Hepatocyte (in vitro differentiated cells): ENCODE data around the gene WDR74. TPM values are rescaled to one million over a fixed set of nuclear protein-coding genes. Genes with fewer than 3 reads are reported as not detected.

Experiments used
- DNase-seq: peaks from one replicate; pipeline ENCODE4 v3.0.0-alpha.2; 2016; ENCODE audit warnings: low spot score
- H2AFZ ChIP-seq: fragments of 200-600 bp; sonication (generic); 2 replicates; pipeline ENCODE4 v1.6.0; 2016; ENCODE audit warnings: antibody characterized with exemption, mild to moderate bottlenecking
- H3K27ac ChIP-seq: fragments of 200-600 bp; sonication (generic); 2 replicates; pipeline ENCODE4 v1.5.1; 2016; ENCODE audit warnings: mild to moderate bottlenecking
- H3K27me3 ChIP-seq: fragments of 200-600 bp; sonication (generic); 2 replicates; pipeline ENCODE4 v1.6.1; 2016
- H3K36me3 ChIP-seq: fragments of 200-600 bp; sonication (generic); replicated peaks from 2 replicates; pipeline ENCODE4 v1.5.1; 2016; ENCODE audit warnings: low read depth; ENCODE audit not compliant: insufficient read depth
- H3K4me1 ChIP-seq: fragments of 200-600 bp; sonication (generic); 2 replicates; pipeline ENCODE4 v1.5.1; 2016; ENCODE audit warnings: mild to moderate bottlenecking, moderate library complexity; ENCODE audit not compliant: insufficient read depth
- H3K4me2 ChIP-seq: fragments of 200-600 bp; sonication (generic); 2 replicates; pipeline ENCODE4 v1.6.0; 2016
- H3K4me3 ChIP-seq: fragments of 200-600 bp; sonication (generic); 2 replicates; pipeline ENCODE4 v1.5.1; 2016; ENCODE audit warnings: mild to moderate bottlenecking
- H3K79me2 ChIP-seq: fragments of 200-600 bp; sonication (generic); 2 replicates; pipeline ENCODE4 v1.6.0; 2017; ENCODE audit warnings: mild to moderate bottlenecking
- H3K9me2 ChIP-seq: fragments of 200-600 bp; sonication (generic); replicated peaks from 2 replicates; pipeline ENCODE4 v1.6.0; 2017; ENCODE audit warnings: mild to moderate bottlenecking; ENCODE audit not compliant: insufficient read depth
- H3K9me3 ChIP-seq: fragments of 200-600 bp; sonication (generic); 2 replicates; pipeline ENCODE4 v1.5.1; 2016; ENCODE audit warnings: low read depth, mild to moderate bottlenecking
- H4K20me1 ChIP-seq: fragments of 200-600 bp; sonication (generic); 2 replicates; pipeline ENCODE4 v1.6.0; 2016; ENCODE audit warnings: mild to moderate bottlenecking; ENCODE audit not compliant: insufficient read depth, poor library complexity, severe bottlenecking
- CTCF ChIP-seq: fragments of 200-600 bp; sonication (generic); IDR thresholded peaks from 2 replicates; pipeline ENCODE4 v1.5.1; 2016; ENCODE audit warnings: antibody characterized with exemption, mild to moderate bottlenecking; ENCODE audit not compliant: poor library complexity
- EZH2 ChIP-seq: fragments of 200-600 bp; sonication (generic); IDR thresholded peaks from 2 replicates; pipeline ENCODE4 v1.6.1; 2016; ENCODE audit warnings: antibody characterized with exemption, mild to moderate bottlenecking, borderline replicate concordance
- EZH2phosphoT487 ChIP-seq: fragments of 200-600 bp; sonication (generic); IDR thresholded peaks from one replicate; pipeline ENCODE4 v1.6.1; 2018; ENCODE audit warnings: antibody characterized with exemption, mild to moderate bottlenecking, low read depth, moderate library complexity; ENCODE audit not compliant: unreplicated experiment, severe bottlenecking
- WGBS: methylation state at CpG from one replicate; pipeline ENCODE4 v1.1.6; 2016; ENCODE audit warnings: low lambda C conversion rate; ENCODE audit errors: missing lambda C conversion rate; 5-methylcytosine and 5-hydroxymethylcytosine counted together
- polyA plus RNA-seq: library from polyadenylated mRNA; unstranded; fragments of >200 nt; fragmentation: Nextera tagmentation; extraction: Ambion mirVana; gene quantifications from 2 replicates; pipeline ENCODE4 v1.2.1, GENCODE V29; 2016
- total RNA-seq: library from RNA; depleted of rRNA; stranded (reverse); fragments of >200 nt; gene quantifications from 2 replicates; pipeline ENCODE4 v1.2.3, GENCODE V29; 2014

The WDR74 gene
- total and polyA plus RNA-seq, 2 experiments from 2014 or later, result 30.9 to 34.1 TPM

DNA sequence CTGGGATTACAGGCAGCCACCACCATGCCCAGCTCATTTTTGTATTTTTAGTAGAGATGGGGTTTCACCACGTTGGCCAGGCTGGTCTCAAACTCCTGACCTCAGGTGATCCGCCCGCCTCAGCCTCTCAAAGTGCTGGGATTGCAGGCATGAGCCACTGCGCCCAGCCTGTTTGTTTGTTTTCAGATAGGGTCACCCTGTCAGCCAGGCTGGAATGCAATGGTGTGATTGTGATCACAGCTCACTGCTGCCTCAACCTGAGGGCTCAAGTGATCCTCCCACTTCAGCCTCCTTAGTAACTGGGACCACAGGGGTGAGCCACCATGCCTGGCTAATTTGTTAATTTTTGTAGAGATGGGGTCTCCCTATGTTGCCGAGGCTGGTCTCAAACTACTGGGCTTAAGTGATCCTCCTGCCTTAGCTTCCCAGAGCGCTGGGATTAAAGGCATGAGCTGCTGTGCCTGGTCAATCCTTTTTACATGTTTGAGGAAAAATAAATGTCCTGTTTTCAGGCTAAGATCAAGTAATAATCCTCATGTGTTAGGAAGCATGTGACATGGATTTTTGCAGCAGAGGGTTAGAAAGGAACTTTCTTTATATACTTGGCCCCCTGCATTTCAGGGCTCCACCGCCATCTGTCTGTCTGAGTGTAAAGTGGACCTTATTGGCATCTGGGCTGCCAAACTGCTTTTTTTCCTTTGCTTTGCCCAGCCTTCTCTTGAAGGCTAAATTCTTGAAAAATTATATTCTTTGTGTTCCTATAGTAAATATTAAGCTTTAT lies 36.5 kb upstream of the WDR74 start:
- no peaks in the 10 kb centered on the region for H3K36me3 ChIP-seq
- DNase-seq, result no peak
- H2AFZ ChIP-seq, result no peak overlapping the region
- H3K79me2 ChIP-seq, result peaks cover 27% of the 10 kb centered on the region
- TF ChIP-seq CTCF (no peak), EZH2 (no peak), EZH2phosphoT487 (no peak)
- no peaks in the 10 kb centered on the region for H3K9me3 ChIP-seq
- H3K4me3 ChIP-seq, result no peak overlapping the region
- H3K27me3 ChIP-seq, result no peaks in the 10 kb centered on the region
- H3K4me1 ChIP-seq, result peaks cover 14% of the 10 kb centered on the region
- WGBS, result 71% methylated on average over 7 of the region's 7 CpGs
- H3K4me2 ChIP-seq, result no peak overlapping the region
- peak overlapping the region; percentile 15 for H3K27ac ChIP-seq
- H4K20me1 ChIP-seq, result no peaks in the 10 kb centered on the region
- H3K9me2 ChIP-seq, result no peaks in the 10 kb centered on the region

DNA sequence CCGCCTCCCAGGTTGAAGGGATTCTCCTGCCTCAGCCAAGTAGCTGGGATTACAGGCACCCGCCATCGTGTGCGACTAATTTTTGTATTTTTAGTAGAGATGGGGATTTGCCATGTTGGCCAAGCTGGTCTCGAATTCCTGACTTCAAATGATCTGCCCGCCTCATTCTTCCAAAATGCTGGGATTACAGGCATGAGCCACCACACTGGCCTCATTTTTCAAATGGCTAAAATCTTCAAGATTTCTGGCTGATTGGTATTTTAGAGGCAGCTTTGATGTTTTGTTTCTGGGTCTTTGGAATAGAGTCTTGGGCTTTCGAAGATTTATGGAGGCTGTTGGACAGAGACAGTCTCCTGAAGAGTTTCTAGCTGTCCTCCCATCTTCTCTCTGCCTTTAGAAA lies 35.5 kb upstream of the WDR74 start:
- H3K79me2 ChIP-seq, result peaks cover 30% of the 10 kb centered on the region
- H3K4me3 ChIP-seq, result no peak overlapping the region
- no peak overlapping the region for H3K4me2 ChIP-seq

DNA sequence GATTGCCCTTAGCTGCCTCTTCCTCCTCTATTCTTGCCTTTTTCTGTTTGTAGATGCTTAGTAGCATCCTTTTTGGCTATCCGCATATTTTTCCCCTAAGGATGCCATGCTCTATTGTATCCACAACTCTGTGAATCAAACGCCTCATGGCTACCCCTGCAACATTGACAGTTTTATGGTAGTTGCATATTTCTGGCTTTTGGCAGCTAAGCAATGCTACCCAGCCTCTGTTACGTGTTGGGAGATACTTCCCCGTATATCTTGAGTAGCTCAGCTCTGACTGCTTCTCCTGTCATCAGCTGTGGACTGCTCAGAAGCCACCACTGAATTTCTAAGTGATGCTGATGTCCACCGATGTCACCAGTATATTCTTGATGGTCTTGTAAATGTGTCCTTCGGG lies 26.2 kb upstream of the WDR74 start:
- no peaks in the 10 kb centered on the region for H3K9me3 ChIP-seq
- H3K27ac ChIP-seq, result no peak overlapping the region
- TF ChIP-seq CTCF (no peak), EZH2phosphoT487 (no peak), EZH2 (no peak)
- H3K27me3 ChIP-seq, result no peaks in the 10 kb centered on the region
- no peak overlapping the region for H3K4me2 ChIP-seq
- 70% methylated on average over 6 of the region's 6 CpGs for WGBS
- H3K4me1 ChIP-seq, result peaks cover 9% of the 10 kb centered on the region
- H3K4me3 ChIP-seq, result no peak overlapping the region
- DNase-seq, result no peak
- no peaks in the 10 kb centered on the region for H4K20me1 ChIP-seq
- peaks cover 55% of the 10 kb centered on the region for H3K79me2 ChIP-seq
- no peak overlapping the region for H2AFZ ChIP-seq
- no peaks in the 10 kb centered on the region for H3K9me2 ChIP-seq
- H3K36me3 ChIP-seq, result no peaks in the 10 kb centered on the region

More for the DNA sequence above, 35.5 kb upstream of the WDR74 start:
- Histone ChIP-seq H4K20me1 (no peaks in the 10 kb centered on the region), H2AFZ (no peak overlapping the region), H3K27me3 (no peaks in the 10 kb centered on the region), H3K9me3 (no peaks in the 10 kb centered on the region), H3K4me1 (peaks cover 8% of the 10 kb centered on the region), H3K9me2 (no peaks in the 10 kb centered on the region), H3K36me3 (no peaks in the 10 kb centered on the region), H3K27ac (no peak overlapping the region)
- TF ChIP-seq CTCF (no peak), EZH2 (no peak), EZH2phosphoT487 (no peak)
- DNase-seq, result no peak
- 88% methylated on average over 7 of the region's 7 CpGs for WGBS
